ENCODE measurements around the gene HMX2.

Gene HMX2, protein sequence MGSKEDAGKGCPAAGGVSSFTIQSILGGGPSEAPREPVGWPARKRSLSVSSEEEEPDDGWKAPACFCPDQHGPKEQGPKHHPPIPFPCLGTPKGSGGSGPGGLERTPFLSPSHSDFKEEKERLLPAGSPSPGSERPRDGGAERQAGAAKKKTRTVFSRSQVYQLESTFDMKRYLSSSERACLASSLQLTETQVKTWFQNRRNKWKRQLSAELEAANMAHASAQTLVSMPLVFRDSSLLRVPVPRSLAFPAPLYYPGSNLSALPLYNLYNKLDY

DNA sequence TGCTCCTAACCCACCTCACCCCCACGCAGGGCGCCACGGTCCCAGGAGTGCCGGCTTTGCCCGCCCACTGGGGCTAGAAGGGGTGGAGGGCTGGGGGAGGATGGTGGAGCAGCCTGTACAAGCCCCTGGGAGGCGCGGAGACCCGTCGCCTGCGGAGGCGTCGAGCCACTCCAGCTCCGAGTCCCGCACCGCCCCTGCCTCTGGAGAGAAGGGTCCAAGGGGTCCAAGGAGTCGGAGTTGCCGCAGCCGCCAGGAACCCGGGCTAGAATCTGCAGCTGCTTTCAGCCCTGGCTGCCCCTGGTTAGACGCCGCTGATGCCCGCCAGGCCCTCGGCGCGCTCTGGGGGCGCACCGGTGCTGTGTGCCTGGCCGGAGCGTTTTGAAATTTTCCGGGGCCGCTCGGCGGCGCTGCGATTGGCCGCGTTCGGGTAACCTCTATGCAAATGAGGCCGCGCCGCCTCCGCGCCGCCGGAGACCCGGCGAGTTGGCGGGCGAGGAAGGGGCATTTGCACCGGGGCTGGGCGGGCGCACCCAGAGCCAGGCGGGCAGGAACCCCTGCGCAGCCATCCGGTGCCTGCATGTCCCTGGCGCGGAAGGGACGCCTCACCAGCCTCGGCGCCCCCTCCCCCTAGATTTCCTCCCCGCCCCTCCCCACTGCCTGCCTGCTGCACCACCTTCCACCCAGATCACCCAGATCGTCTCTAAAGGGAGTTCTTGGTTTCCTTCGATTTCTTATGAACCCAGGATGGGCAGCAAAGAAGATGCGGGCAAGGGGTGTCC lies at the start of gene HMX2:
Gene HMX2, plus strand, starts transcription at position 502 of the 779 bp plus-strand sequence. Its CDS starts 243 bp downstream, at position 745.
- no peak for DNase-seq (ENCODE audit: low read depth in 3 of 3, low spot score in 1 of 3)

DNA sequence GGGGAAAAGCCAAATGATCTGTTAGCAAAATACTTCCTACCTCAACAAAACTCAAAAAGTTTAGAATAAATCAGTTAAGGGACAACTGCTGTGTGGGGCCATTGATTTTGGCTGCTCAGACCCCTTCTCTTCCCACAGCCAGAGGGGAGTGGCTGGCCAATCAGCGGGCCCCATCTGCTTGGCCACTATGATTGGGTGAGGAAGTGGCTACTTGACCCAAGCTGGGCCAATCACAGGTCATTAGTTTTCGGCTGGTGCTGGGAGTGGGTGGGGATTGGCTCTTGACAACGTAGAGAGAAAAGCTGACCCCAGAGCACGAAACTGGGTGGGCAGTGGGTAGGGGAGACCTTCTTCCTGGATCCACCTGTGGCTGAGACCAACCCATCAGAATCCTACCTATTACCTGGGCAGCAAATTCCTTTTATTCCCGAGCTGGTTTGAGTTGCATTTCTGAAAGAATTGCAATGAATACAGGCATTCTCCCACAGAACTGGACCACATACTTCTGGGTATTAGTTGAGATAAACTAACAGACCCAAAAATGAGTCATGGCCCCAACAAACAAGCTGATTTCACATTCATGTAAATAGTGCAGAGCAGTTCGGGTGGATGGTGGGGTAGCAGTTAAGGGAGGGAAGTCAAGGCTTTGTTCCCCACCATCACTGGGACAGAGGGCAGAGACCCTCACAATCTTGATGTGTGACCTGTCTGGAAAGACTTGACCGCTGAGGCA lies 47.7 kb upstream of the HMX2 start:
- DNase-seq (ENCODE audit: low read depth in 3 of 3, low spot score in 1 of 3), result no peak

DNA sequence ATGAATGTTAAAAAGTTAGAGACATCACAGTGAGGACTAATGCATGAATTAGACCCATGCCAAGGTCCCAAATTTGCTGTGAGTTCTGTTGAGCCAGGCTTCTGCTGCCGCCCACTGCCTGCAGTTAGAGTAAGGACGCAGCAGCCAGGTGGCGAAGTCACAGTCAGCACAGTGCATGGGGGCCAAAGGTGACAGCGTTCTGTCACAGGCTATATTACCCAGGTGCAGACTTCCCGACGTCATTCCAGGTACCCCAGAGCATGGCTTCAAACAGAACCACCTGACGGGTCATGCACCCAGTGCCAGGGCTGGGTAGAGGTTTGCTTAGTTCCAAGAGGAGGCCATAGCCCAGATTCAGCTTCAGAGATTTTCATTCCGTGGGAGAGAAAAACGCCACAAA lies 46.1 kb upstream of the HMX2 start:
- DNase-seq (ENCODE audit: low read depth in 3 of 3, low spot score in 1 of 3), result no peak

DNA sequence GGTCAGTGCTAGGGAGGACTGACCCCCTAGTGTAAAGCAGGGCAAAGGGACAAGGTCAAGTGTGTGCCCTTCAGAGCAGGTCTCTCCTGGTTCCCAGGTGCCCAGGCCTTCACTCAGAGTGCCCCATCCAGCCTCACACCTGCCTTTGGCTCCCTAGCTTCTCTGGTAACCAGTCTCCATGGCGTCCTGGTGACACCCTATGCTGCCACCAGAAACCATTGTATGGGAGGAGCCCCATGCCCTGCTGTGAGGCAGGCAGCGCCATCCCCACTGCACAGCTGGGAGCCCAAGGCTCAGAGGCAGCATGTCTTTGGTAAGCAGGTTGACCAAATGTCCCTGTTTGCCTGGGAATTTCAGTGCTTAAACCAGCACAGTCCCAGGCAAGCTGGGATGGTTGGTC lies 45.3 kb upstream of the HMX2 start:
- no peak for DNase-seq (ENCODE audit: low read depth in 3 of 3, low spot score in 1 of 3)

DNA sequence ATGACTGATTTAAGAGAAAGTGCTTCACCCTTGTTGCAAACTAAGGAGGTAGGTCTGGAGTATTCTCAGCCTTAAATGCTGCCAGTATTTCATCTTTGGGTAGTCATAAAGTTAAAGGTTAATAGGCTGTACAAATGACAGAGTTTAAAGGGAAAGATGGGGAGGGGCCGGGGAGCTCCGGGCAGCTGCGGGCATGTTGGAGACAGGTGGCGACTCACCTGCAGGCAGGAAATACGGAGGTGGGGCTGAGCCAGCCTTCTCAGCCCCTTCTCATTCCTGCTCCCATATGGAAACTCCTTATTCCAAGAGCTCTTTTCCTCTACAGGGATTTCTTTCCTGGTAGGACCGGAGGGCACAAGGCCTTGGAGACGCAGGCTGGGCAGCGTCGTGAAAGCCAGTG lies 44.0 kb upstream of the HMX2 start:
- no peak for DNase-seq (ENCODE audit: low read depth in 3 of 3, low spot score in 1 of 3)

DNA sequence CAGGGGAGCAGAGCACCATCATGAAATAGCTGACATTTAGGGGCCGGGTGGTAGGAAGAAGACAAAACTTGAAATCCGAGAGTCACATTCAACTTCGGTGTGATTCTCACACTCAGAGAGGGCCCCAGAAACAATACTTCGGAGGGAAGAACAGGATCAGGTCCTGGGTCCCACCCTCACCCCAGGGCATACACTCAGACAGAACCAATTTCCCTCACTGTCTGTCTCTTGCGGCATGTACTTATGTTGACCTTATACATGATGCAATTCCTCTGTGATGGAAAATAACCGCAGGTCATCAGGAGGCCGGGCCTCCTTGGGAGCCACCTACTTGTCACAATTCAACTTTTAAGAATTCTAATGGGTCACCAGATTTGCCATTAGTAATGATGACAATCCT lies 38.5 kb upstream of the HMX2 start:
- no peak for DNase-seq (ENCODE audit: low read depth in 3 of 3, low spot score in 1 of 3)

DNA sequence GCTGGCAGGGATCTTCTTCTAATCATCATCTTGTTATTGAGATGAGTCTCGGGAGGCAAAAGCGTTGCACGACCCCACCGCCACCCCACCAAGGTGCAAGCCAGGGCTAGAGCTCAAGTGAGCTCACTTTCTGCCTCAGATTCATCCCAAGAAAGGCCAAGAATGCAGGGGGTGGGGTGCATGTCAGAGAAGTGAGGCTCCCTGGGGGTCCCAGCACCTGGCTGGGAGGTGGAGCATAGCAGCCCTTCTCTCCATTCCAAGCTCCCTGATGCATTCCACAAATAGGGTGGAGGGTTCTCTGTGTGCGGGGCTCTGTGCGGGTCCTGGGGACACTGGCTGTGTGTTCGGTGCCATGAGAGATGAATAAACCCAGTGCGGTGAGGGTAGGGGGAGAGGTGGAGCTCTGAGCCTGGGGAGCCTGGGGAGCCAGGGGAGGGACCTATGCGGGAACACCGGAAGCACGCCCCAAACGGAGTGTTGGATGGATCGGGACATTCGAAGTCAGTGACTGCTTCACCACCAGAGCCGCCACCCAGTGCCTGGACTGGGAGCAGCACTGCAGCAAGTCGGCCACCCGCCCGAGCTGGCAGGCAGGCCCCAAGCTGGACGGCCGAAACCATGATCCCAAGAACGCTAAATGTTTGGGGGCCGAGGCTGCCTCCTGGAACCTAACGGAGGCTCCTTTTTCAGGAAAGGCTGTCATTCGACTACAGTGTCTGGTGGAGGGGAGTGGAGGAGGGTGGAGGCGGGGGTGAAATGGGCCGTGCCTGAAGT lies 30.1 kb upstream of the HMX2 start:
- no peak for DNase-seq (ENCODE audit: low read depth in 3 of 3, low spot score in 1 of 3)

DNA sequence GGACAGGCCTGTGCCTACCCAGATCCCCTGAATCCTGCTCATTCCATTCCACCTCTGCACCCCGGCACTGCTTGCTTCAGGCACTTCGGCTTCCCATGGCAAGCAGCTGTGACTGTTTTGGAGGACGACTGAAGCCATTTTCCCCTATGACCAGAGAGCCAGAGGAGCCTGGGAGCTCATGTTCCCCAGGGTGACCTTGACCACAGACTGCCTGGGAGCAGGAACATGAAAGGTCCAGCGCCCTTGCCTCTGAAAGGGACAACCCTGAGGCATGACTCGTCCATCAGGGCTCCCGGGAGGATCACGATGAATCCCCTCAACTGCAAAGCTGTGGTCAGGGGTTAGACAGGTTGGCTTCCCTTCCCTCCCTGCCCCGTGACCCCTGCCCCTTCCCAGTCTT lies 28.9 kb upstream of the HMX2 start:
- no peak for DNase-seq (ENCODE audit: low read depth in 3 of 3, low spot score in 1 of 3)

DNA sequence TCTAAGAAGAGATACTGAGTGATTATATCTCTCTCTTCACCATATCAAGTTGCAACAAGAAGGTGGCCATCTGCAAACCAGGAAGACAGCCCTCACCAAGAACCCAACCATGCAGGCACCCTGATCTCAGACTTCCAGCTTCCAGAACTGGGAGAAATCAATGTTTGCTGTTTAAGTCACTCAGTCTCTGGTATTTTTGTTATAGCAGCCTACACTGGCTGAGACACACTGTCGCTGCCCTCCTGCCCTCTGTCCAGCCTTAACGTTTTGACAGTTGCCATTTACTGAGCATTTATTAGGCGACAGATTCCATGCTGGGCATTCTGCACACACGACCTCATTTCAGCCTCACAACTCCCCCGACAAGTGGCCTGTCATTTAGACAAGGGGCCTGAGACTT lies 21.7 kb upstream of the HMX2 start:
- no peak for DNase-seq (ENCODE audit: low read depth in 3 of 3, low spot score in 1 of 3)

DNA sequence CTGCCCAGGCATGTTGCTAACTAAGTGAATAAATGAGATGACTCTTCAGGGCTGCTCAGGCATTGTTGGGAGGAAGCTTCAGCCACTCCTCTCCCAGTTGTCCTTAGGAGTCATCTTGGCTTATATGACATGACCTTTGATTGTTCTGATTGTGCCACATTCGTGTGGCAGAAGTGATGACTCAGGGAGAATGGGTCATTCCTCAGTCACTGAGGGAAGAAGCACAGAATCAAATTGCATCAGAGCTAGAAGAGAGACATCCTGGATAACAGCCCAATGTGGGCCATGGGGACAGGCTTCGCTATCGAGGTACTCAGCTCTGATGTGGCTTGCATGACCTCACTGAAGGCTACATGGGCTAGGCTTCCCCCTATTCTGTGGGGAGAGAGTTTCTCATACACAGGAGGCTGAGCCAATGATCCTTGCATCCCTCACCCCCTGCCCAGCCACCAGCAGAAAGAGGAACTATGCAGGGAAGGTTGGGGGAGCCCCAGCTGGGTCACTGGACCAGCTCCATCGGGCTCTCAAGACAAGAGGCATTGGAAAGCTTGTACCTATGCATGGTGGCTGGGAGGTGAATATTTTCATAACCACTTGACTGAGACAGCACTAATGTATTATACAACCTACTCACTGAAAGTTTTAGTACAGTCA lies 18.2 kb upstream of the HMX2 start:
- no peak for DNase-seq (ENCODE audit: low read depth in 3 of 3, low spot score in 1 of 3)

DNA sequence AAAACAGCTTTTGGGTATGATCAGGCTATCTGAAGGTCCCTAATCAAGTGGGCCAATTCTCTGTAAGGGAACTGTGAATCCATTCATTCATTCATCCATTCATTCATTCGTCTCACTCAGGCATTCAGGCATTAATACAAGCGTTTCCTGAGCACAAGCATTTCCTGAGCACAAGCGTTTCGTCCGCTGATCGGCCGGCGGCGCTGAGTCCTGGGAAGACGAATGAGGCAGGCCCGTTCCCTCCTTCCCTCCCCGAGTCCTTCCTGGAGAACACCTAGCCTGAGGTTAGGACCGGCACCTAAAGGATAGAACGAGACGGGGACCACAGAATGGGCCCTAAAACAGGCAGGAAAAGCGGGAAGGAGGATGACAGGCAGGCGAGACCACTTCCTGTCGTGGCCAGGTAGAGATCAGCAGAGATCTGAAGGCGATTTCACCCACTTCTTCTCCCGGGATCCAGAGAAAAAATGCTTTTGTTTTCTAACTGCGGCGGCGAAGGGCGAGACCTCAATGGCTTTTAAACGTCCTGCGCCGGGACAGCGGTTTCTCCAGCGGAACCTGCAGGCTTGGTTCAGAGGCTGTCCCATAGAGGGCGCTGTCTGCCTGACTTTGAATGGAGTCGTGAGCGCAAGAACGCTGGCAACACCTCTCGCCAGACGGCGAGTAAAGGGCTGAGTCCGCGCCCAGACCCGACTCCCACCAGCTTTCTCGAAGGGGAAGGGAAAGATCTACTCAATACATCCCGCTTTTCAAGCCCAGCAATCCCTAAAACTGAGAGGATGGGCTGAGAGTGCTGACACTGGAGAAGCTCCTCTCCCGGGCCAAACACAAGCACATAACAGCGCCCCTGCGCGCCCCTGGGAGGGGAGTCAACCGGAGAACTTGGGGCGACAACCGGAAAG lies 15.1 kb upstream of the HMX2 start:
- DNase-seq (ENCODE audit: low read depth in 3 of 3, low spot score in 1 of 3), result peak; percentile 59 to 81 (median 72)

DNA sequence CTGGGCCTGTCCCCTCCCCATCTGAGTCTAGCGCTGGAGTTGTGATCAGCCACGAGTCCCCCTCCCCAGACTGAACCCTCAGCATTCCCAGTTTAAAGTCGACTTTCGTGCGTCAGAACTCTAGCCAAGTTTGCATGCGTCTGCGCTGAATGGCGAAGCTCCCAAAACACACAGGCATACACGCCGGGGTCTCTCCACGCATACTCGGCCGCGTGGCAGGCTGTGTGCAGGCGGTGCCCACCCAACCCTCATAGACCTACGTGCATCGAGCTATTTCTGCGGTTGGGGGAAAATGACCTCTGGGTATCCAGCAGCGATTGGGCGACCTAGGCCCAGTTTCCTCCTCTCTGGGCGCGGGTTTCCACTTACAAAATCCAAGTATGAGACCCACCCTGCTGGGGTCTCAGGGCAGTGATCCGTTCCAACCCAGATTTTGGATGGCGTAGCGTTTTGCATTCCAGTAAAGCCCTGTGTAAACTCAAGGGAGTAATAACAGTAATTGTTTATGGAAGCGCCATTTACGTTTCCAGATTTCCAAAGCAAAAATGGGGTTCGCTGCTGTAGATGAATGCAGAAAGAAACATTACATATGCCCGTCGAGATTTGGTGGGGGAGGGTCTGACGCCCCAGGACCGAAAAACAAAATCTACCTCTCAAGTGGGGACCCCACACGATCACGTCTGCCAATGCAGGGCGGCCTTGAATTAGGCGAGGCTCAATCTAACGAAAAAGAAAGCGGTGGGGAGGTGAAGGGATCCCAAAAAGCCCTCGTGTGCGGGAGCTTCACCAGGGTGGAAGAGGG lies 14.2 kb upstream of the HMX2 start:
- DNase-seq (ENCODE audit: low read depth in 3 of 3, low spot score in 1 of 3), result no peak

DNA sequence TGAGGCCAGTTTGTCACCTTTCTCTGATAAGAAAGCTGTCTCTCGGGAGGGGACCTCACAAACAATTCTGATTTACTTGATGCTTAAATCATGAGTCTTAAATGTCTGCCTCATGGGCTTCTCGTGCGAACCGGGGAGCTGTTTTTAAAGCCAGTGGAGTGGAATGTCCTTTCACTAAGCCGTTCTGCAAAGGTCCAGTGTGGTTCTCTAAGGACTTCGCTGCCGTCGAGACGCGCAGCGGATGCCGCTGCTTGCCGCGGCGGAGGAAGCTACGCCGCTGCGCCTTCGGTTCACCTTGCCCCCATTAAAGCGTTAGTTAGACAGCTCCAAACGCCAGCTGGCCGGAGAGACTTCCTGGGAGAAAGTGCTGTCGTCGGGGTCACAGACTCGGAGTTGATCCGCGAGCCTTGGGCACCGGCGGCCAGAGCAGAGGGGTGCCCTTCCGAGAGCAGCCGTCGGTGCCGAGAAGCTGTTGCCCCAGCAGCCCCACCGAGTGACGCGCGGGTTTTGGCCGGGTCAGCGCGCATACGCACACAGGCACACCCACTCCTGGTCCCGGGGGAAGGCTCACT lies 13.5 kb upstream of the HMX2 start:
- DNase-seq (ENCODE audit: low read depth in 3 of 3, low spot score in 1 of 3), result no peak

DNA sequence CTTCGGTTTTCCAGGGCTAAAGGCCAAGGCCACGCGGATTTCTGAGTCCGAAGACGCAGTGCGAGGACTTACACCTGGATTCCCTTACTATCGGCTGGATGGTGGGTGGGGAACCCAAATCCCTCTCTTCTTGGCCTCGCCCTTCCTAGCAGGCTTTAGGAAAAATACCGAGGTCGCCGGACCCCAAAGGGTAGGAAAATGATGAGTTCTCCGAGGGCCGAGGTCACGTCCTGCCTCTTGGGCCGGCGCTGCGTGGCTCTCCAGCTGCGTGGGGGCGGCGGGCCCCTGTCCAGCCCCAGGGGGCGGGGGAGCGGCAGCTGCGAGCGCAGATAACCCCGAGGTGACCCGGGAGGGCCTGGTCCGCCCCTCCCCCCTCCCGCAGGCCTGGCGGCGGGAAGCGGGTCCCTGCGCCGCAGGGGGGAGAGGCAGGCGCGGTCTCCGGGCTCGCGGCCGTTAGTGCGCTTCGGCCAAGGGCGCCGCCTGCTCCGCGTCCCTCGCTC lies 13.0 kb upstream of the HMX2 start:
- no peak for DNase-seq (ENCODE audit: low read depth in 3 of 3, low spot score in 1 of 3)

DNA sequence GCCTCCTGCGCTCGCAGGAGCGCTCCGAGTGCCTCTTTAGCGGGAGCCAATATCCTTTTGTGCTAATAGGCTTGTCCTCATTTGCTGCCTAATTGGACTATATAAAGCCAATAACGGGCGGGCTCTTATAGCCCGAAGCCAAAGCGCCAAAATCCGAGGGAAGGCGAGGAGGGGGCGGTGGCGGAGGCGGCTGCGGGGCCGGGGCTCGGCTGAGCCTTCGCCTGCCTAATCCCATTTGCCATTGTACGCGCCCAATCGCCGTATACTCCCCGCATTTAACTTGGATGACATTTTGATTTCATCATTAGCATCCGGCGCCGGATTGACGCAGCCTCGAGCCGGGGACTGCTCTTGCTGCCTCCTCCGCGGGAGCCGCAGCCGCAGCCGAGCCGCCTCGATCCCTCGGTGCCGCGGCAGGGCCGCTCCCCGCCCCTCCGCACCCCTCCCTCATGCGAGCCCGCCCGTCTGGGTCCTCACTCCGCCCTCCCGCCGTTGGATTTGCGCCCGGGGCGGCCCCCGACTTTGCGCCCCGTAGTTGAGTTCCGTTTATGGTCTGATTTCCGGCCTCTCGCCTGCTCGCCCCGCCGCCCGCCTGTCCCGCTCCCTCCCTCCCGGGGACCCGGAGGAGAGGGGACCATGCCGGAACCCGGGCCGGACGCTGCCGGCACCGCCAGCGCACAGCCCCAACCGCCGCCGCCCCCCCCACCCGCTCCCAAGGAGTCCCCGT lies 12.4 kb upstream of the HMX2 start, which contains the start of gene HMX3:
Gene HMX3, plus strand, starts transcription at position 556 of the 727 bp plus-strand sequence. Its CDS starts 81 bp downstream, at position 637.
- no peak for DNase-seq (ENCODE audit: low read depth in 3 of 3, low spot score in 1 of 3)

DNA sequence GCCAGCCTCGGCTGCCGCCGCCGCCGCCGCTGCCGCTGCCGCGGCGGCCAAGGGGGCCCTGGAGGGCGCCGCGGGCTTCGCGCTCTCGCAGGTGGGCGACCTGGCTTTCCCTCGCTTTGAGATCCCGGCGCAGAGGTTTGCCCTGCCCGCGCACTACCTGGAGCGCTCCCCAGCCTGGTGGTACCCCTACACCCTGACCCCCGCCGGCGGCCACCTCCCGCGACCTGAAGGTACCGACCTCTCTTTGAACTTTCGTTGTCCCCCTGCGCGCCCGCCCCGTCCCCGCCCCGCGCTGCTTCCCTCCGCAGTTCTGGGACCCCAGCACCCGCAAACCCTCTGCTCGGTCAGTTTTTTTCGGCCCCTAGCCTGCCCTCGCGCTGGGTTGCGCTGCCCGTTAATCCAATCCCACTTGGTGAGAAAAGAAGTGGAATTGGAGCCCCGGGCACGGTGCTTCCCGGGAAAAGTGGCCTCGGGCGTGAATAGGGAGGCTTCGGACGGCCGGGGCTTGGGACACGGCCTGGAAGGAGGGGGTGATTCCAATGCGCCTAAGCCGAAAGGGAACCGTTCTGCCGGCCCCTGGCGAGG lies 11.6 kb upstream of the HMX2 start:
- no peak for DNase-seq (ENCODE audit: low read depth in 3 of 3, low spot score in 1 of 3)

Measured in stimulated activated CD4-positive, alpha-beta T cell treated with anti-CD3 and anti-CD28 coated beads, TNF-alpha, amount 100 ng/mL, for 1 hour (primary cell).